ENCODE results near the gene SMPDL3A.

SMPDL3A gene

DNA sequence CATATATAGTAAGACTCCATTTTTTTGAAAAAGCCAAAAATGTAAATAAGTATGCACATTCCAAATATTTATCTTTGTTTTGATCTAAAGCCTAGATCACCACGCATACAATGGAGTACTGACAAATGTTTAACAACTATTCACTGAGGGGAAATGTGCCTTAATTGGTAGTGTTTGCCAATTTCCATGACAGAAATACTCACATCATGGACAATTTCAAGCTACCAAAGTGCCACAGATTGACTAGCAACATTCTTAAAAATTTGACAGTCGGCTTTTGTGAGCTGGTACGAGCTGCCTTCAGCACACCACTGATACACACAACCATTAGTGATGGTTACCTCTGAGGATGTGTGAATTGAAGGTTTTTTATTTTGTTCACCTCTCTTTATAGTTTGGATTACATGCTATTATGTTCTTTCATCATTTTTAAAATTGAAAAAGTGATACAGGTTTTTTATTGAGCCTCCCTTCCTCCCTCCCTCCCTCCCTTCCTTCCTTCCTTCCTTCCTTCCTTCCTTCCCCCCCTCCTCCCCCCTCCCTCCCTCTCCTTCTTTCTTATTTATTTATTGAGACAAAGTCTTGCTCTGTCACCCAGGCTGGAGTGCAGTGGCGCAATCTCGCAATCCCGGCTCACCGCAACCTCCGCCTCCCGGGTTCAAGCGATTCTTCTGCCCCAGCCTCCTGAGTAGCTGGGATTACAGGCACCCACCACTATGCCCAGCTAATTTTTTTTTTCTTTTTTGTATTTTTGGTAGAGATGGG lies 19.2 kb downstream of the SMPDL3A start:
- no peak for DNase-seq

DNA sequence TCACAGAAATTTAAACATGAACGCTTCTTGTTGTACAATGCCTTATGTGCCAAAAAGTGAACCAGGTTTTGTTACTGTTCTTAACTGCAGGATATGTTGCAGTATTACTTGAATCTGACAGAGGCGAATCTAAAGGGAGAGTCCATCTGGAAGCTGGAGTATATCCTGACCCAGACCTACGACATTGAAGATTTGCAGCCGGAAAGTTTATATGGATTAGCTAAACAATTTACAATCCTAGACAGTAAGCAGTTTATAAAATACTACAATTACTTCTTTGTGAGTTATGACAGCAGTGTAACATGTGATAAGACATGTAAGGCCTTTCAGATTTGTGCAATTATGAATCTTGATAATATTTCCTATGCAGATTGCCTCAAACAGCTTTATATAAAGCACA lies 19.9 kb downstream of the SMPDL3A start:
- no peak for DNase-seq

DNA sequence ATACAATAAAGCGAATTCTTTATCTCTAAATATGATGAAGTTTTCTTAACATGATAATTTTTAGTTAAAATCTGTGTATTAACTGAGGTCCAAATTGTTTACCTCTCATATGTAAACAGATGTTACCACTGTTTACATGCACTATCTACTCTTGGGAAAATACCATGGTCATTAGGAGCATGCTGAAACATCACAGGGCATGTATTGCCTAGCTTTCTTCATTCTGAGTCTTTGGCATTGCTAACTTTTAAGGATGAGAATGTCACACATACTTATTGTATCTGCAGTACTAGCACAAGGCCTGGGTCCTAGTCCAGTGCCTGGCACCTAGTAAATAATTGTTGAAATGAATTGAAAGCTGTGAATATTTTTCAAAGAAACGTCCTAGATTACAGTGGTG lies 20.6 kb downstream of the SMPDL3A start:
- no peak for DNase-seq

DNA sequence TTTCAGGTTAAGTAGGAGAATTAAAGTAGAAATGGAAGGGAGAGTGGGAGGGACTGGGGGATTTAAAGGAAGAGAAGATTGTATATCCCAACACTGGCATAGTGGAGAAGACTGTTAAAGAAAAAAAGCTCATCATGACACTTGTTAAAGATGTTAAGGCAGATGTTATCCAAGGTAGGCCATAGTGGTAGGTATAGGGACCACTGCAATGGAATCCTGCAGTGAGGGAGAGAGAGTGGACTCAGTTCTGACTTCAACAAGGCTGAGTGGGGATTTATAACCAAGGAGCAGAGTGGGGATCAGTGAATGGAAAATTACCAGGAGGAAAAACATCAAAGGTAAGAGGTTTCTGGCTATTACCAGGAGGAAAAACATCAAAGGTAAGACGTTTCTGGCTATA lies 21.1 kb downstream of the SMPDL3A start:
- DNase-seq: no peak

DNA sequence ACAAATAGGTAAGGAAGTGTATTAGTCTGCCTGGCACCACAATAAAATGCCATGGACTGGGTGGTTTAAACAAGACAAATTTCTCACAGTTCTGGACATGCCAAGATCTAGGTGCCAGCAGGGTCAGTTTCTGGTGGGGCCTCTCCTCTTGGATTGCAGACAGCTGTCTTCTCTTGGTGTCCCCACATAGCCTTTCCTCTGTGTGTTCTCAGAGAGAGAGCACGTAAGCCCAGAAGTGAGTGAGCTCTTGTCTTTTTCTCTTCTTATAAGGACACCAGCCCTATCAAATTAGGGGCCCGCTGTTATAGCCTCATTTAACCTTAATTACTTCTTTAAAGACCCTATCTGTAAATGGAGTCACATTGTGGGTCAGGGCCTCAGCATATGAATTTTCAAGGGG lies 28.3 kb downstream of the SMPDL3A start:
- no peak for DNase-seq

DNA sequence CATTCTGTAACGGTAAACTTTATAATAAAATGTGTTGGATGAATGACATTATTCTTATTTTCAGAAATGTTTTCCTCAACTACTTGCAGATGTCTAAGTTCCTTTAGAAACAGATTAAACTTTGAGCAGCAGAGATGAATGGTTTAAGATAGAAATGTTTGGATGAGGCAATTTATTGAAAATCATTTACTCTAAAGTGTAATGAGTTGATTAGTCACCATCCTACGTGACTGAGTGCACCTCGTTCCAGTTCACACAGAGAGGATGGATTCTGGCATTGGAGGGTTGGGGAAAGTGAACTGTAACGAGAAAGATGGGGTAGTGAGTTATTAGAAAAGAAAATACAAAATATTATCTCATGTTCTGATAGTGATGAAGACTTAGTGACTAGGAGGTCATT lies 28.7 kb downstream of the SMPDL3A start:
- DNase-seq: no peak

DNA sequence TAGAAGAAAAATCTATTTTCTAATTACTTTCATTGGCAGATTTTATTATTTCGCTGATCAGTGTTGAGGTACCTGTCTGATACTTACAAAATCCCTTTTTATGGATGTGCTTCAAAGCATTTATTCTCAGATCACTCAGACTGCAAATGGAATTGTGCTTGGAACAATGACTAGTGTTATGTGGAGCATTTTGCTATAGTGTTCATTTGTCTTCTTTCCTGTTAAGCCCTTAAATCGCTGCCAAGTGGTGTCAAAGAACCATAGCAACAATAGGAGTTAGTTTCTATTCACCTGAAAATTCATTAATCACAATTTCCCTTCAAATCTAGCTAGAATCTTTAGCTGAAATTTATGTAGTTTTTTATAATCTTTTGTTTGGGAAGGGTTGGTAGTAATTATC lies 29.8 kb downstream of the SMPDL3A start:
- DNase-seq: no peak

DNA sequence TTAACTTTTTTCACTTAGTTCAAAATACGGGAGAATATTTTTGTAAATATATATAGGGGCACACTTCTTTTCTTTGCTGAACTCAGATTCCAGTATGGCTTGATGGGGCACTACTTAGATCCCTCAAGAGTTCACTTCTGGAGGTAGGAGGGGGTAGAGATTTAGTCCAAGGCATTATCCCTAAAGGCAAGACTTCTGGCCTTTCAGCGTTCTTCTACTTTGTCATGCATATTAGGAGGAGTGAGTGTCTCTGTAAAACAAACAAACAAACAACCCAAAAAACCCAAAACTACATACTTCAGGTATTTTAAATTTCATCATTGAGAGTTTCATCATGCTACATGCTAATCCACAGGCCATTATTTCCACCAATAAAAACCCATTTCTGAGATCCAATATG lies 32.0 kb downstream of the SMPDL3A start:
- no peak for DNase-seq

DNA sequence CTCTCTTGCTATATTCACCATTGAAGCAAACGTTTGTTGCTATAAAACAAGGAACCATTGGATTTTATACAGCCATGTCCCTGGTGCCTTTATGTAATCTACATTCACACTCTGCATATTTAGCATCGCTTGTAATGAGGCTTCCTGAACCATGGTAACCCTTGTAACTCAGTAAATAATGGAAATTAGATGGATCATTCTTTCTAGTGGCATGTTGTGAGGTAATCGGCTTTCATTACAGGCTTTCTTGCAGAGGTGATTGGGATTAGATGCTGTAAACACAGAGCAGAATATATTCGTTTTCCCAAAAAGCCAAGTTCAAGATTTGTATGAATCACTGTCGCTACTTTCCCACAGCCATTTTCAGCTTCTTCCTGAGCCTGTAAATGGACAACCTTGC lies 36.1 kb downstream of the SMPDL3A start:
- no peak for DNase-seq

DNA sequence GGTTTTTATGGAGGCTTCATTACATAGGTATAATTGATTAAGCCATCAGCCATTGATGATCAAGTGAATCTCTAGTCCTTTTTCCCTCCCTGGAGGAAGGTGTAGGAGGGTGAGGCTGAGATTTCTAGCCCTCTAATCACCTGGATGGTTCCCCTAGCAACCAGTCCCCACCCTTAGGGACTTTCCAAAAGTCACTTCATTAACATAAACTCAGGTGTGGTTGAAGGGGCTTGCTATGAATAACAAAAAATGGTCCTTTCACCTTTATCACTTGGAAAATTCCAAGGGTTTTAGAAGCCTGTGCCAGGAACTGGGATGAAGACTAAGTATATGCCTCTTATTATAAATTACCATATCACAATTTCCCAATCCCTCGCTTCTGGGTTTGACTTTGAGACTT lies 40.4 kb downstream of the SMPDL3A start:
- no peak for DNase-seq

DNA sequence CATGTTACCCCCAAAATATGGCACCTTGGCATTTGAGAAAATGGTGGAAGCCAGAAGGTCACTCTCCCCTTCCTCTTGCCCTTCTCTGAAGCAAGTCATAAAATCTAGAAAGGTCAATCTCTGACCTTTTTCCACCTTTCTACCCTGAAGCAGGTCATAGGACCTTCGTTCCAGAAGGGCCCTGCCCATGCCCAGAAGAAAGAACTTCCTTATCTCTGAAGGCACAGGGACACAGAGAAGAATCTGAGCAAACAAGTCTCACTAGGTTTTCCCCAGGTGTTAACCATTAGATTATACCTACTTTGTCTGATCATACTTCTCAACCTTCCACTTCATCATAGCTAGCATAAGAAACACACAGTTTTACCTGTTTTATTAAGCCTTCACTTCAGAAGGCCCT lies 42.5 kb downstream of the SMPDL3A start:
- no peak for DNase-seq

DNA sequence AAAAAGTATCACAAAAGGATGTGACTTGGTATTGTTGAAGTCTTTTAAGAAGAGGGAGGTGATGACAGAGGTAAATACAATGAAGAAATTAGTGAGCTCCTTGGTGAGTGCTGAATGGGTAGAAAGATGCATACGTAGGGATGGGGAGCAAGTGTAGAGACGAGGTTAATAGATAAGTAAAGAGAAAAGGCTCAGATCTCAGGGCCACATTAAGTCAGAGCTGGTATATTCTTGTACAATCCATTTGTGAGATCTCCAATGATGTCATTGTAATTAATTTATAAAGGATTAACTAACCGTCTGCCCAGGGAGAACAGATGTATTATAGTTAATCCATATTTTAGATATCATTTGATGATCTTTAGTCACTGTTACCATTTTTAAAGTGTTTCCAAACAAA lies 43.4 kb downstream of the SMPDL3A start:
- no peak for DNase-seq

DNA sequence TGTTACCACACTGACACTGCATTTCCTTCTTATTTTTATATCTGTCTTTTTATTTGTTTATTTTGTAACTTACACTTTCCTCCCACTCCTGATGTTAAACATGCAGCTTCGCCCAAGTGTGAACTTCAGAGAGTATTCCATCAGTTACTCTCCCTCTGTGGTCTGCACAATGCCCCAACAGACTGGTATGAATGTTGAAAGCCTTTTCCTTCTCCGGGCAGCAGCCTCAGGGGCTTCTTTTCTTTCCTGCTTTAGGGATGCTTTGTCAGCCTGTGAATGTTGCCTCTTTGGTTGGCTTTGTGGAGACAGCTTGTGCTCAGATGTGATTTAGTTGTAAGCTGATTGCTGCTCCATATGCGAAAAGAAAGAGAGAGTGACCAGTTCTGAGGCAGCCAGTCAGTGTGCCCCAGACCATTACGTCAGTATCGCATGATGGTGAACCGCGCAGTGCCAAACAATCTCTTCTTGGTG lies 44.0 kb downstream of the SMPDL3A start:
- no peak for DNase-seq

DNA sequence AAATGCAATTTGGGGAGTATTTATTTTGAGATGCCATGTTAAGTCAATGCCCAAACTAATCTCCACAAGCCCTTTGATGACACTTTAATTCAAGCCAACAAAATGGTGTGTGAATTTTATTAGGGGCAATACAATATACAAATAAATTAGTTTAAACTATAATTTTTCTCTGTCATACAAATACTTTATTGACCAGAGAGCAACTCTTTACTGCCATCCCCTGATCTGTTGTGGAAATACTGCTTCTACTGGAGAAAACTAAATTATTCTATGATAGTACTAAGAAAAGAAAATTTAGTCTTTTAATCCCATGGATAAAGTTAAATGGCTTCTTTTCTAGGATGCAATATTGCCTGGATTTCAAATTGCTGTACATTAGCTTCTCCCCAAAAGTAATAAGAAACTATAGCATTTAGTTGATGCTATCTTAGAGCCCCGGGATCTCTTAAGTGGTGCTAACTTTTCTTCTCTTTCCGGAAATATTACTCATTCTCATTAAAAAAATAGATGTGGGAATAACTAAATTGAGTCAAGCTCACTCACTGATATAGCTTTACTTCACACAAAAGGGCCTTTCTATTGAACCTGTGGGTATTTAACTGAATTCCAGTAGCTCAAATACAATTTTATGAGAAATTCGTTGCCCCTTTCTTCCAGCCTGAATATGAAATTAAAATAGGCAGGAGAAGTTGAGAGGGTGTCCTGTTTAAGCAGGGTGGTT lies 49.2 kb downstream of the SMPDL3A start:
- DNase-seq: no peak

DNA sequence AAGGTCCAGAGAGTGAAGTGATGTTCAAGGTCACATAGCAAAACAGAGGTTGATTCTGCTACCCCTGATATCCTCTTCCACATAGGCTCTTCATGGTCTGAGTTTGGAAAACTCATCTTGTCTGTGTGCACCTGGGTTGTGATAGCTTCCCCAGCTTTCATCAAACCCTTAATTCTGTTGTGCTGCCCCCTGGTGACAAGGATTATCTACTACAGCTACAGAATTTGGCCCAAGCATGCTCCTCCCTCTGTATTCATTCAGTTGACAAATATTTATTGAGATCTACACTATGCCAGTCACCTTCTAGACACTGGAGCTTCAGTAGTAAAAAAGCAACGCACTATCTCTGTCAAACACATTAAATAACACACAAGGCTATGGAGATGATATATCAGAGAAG lies 50.4 kb downstream of the SMPDL3A start:
- DNase-seq: peak; percentile 56 to 59

DNA sequence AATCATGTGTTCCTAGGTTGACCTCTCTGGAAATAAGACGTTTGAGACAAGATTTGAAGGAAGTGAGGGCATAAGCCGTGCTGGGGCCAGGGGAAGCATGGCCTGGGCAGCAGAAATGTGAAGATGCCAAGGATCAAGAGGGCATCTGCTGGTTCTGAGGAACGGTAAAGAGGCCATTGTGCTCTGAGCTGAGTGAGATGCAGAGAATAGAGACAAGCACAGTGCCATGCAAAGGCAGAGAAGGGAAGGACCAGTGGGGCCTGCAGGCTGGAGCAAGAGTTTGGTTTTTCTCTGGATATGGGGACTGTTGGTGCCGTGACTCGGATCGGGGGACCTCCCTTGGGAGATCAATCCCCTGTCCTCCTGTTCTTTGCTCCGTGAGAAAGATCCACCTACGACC lies 50.8 kb downstream of the SMPDL3A start:
- no peak for DNase-seq

DNA sequence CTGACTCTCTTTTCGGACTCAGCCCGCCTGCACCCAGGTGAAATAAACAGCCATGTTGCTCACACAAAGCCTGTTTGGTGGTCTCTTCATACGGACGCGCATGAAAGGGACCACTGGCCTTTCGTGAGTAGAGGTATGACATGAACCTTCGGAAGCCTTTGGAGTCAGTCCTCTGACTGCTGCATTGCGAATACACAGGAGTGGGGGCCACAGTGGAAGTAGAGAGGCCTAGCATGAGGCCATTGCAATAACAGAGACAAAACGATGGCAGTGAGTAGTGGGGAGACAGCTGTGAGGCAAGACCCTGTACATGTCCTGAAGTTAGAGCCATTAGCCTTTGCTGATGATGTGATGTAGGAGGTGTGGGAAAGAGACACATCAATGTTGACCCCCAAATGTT lies 56.4 kb downstream of the SMPDL3A start:
- no peak for DNase-seq

DNA sequence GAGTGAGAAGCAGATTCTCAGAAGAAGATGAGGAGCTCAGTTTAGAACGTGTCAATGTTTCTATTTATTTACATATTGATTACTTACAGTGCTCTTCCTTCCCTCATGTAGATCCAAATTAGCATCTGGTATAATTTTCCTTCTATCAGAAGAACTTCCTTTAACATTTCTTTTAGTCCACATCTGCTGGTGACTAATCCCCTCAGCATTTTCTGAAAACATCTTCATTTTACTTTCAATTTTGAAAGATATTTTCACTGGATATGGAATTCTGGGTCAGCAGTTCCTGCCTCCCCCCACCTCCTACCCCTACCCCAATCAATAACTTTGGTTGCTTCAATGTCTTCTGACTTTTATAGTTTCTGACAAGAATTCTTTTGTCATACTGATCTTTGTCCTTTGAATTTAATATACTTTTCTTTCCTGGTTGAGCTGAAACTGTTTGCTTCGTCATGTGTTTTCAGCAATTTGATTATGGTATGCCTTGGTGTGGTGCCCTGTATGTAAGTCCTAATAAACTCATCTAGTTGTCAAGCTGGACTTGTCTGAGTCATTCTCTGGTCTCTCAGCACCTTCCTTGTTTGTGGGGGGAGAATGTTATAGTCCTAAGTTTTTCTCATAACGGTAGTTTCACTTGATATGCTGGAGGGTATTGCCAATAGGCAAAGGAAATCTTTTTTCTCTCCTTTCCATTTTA lies 57.0 kb downstream of the SMPDL3A start:
- no peak for DNase-seq

DNA sequence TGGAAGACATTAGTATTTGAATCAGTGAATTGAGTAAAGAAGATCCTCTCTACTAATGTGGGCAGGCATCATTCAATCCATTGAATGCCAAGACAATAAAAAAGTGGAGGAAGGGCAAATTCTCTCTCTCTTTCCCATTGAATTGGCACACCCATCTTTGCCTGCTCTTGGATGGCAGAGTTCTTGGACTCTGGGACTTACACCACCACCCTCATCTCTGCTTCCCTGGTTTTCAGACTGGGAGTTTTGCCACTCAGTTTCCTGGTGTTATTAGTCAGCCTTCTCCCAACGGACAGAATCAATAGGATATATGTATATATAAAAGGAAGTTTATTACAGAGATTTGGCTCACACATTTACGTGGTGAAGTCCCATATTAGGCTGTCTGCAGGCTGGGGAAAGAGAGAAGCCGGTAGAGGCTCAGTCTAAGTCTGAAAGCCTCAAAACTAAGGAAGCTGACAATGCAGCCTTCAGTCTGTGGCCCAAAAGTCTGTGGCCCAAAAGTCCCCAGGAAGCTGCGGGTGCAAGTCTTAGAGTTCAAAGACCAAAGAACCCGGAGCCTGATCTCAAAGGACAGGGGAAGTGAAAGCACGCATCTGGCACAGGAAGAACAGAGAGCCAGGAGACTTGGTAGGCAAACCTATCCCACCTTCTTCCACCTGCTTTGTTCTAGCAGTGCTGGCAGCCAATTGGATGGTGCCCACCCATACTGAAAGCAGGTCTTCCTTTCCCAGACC lies 64.4 kb downstream of the SMPDL3A start:
- DNase-seq: no peak

Data from stimulated activated CD4-positive, alpha-beta T cell treated with anti-CD3 and anti-CD28 coated beads, Interleukin-2, amount 100 ng/mL, for 48 hours (primary cell).